ENCODE data around the gene STX3.

The STX3 gene

DNA sequence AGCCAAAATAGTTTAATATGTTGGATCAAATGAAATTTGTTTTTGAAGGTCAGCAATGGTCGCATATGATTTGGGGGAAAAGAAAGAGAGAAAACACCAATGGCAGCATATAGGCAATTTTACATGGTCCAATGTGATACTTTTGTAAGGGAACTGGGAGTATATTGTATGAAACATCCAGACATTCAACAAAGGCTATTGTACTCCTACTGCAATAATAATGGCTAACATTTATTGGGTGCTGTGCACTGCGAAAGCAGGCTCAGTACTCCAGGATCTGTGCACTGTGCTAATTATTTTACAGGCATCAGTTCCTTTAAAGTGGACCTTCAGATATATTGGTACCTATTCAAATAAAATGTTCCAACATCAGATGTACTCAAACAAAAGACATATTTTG lies 35.6 kb upstream of the STX3 start:
- TF ChIP-seq, protein P1, sequence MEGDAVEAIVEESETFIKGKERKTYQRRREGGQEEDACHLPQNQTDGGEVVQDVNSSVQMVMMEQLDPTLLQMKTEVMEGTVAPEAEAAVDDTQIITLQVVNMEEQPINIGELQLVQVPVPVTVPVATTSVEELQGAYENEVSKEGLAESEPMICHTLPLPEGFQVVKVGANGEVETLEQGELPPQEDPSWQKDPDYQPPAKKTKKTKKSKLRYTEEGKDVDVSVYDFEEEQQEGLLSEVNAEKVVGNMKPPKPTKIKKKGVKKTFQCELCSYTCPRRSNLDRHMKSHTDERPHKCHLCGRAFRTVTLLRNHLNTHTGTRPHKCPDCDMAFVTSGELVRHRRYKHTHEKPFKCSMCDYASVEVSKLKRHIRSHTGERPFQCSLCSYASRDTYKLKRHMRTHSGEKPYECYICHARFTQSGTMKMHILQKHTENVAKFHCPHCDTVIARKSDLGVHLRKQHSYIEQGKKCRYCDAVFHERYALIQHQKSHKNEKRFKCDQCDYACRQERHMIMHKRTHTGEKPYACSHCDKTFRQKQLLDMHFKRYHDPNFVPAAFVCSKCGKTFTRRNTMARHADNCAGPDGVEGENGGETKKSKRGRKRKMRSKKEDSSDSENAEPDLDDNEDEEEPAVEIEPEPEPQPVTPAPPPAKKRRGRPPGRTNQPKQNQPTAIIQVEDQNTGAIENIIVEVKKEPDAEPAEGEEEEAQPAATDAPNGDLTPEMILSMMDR (IDR thresholded peaks at IDR 0.05), result no peak

DNA sequence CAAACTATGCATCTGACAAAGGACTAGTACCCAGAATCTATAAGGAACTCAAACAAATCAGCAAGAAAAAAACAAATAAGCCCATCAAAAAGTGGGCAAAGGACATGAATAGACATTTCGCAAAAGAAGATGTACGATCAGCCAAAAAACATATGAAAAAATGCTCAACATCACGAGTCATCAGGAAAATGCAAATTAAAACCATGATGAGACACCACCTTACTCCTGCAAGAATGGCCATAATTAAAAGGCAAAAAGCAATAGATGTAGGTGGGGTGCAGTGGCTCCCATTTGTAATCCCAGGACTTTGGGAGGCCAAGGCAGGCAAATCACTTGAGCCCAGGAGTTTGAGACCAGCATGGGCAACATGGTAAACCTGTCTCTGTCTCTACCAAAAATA lies 31.1 kb upstream of the STX3 start:
- TF ChIP-seq, protein P1 (IDR thresholded peaks at IDR 0.05), result no peak

DNA sequence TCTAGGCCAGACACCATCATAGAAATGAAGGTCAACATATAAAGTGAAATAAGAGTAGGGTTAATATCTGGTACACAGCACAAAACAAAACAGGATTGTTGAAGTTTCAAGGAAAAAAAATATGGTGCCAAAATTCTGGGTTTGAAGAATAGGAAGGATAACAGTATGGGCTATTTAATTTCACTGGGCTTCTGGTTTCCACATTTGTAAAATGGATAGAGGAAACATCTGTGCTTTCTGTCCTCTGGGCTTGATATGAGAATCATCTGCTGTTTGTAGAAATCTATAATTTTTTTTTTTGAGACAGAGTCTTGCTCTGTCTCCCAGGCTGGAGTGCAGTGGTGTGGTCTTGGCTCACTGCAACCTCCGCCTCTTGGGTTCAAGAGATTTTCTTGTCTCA lies 27.8 kb upstream of the STX3 start:
- TF ChIP-seq, protein P1 (IDR thresholded peaks at IDR 0.05), result no peak

DNA sequence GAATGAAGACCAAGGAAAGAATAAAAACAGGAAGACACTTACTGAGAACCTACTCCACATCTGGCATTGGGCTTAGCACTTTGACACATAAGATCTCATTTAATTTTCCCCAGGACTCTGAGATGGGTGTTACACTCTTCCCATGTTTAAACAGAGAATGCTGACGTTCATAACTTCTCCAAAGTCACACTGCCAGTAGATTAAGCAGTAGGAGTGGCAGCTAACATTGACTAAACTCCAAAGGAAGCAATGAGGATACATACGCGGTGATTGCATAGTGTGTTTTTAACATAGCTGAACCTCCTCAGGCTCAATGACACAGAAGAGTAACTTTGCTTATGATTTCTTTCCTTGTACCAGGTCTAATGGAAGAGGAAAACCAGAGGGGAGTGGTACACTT lies 27.0 kb upstream of the STX3 start:
- TF ChIP-seq, protein P1 (IDR thresholded peaks at IDR 0.05), result no peak

DNA sequence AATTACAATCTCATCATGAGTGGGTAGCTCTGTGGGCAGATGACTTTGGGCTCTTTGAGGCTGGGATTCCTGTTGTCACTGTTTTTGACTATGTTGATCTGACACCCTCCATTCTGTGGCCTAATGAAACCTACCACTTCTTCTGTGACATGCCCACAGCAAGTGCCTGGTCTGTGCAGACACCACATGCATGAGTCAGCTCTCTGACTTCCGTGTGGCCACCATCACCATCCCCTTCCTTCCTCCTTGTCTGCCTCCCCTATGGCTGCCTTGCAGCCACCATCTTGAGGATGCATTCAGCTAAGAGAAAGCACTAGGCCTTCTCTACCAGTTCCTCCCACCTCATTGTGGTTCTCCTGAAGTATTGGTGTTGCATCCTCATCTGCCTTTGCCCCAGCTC lies 26.3 kb upstream of the STX3 start:
- TF ChIP-seq, protein P1 (IDR thresholded peaks at IDR 0.05), result no peak

DNA sequence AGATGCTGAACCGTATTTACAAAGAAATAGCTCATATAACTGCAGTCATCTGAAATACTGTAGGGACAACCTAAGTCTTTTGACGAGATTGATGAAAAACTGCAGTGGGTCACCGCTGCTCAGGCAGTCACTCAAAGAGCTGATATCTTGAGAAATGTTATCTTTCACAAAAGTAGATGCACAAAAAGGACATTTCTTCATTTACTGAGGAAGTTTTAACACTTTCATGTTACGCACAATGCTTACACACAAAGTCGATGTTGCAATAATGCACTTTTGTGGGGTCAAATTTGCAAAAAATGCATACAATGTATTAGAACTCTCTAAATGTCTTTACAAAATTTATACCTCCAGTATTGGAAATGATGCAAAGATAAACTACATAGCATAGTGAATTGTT lies 25.3 kb upstream of the STX3 start:
- TF ChIP-seq, protein P1 (IDR thresholded peaks at IDR 0.05), result no peak

DNA sequence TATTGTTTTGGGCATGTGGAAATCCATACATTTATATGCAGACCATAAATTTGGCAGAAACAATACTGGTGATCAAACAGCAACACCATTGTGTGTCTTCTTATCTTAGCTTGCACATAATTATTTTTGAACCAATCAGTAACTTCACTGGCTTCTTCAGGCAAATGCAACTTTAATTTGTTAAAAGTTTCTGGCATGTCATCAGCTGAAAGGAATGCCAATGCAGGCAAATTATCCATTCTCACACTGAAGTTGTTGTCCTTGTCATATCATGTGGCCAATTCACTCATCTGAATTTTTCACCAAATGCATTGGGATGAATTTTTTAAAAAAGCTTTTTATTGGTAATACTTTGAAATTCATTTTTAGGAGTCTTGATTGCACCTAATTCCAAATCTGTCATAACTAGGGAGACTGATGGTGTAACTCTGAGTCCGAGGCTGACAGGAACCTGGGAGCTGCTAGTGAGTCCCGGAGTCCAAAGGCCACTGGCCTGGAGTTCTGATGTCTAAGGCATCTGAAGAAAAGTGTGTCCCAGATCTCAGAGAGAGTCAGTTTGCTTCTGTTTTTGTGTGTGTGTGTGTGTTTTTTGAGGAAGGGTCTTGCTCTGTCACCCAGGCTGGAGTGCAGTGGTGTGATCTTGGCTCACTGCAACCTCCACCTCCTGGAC lies 24.1 kb upstream of the STX3 start:
- TF ChIP-seq, protein P1 (IDR thresholded peaks at IDR 0.05), result no peak

DNA sequence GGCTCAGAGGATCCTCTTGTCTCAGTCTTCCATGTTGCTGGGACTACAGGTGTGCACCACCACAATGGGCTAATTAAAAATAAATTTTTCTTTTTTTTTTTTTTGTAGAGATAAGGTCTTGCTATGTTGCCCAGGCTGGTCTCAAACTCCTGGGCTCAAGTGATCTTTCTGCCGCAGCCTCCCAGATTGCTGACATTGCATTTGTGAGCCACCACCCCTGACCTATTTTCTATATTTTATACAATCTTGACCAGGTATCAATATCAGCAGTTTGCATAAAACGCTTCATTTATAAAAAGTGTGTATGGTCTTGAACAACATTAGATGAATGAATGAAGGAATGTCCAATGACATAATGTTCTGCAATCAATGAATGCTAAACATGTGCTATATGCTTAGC lies 9.1 kb upstream of the STX3 start:
- TF ChIP-seq, protein P1 (IDR thresholded peaks at IDR 0.05), result no peak

Data from LNCAP (cell line).